GM19324 (cell line): ENCODE data around the gene MEGF11.

Source experiments
- ATAC-seq: cut with Tn5 transposase; IDR thresholded peaks from one replicate; pipeline ENCODE4 v1.9.1; 2021; ENCODE audit warnings: mild to moderate bottlenecking, moderate library complexity; ENCODE audit not compliant: unreplicated experiment, low FRiP score

The MEGF11 gene

DNA sequence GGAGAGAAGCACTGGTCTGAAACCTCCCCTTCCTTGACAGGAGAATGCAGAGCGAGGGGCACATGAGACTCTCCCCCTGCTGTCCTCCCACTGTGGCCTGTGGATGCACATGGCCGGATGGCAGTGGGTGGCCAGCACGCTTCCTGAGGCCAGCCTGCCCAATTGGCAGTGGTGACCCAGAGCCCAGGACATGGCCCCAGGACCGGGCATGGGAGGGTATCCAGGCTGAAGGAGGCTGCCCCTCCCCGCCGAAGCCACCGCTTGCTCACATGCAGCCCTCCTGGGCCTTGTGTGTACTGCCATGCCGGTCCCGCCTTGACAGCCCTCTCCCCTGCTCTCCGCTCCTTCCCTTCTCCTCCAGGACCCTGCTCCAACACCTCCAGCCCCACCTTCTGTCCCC lies 100.9 kb downstream of the MEGF11 start:
- ATAC-seq: no peak

- ATAC-seq: no peak
These were observed 101.7 kb downstream of the MEGF11 start for GRCh38 chr15:66151809-66152208.

DNA sequence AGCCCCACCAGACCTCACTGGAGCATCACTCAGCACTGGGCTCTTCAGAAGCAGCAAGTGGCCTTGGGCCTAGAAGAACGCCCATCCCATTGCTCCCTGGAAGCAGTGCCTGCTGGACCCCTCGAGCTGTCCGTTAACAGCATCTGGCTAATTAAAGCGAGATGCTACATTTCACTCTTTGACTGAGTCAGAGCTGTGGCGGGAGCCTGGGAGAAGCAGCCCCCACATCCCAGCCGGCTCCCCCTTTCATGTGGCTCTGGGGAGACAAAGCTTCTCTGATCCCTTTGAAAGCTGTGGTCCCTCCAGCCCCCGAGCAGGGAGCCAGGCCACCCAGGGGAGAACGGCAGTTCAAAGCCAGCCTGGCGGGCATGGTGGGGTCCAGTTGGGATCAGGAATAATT lies 103.7 kb downstream of the MEGF11 start:
- no peak for ATAC-seq

GRCh38 chr15:66148187-66148586 lies 105.4 kb downstream of the MEGF11 start:
- ATAC-seq: no peak

GRCh38 chr15:66147440-66147839 lies 106.1 kb downstream of the MEGF11 start:
- no peak for ATAC-seq

GRCh38 chr15:66145726-66146182 lies 107.8 kb downstream of the MEGF11 start:
- ATAC-seq: no peak

DNA sequence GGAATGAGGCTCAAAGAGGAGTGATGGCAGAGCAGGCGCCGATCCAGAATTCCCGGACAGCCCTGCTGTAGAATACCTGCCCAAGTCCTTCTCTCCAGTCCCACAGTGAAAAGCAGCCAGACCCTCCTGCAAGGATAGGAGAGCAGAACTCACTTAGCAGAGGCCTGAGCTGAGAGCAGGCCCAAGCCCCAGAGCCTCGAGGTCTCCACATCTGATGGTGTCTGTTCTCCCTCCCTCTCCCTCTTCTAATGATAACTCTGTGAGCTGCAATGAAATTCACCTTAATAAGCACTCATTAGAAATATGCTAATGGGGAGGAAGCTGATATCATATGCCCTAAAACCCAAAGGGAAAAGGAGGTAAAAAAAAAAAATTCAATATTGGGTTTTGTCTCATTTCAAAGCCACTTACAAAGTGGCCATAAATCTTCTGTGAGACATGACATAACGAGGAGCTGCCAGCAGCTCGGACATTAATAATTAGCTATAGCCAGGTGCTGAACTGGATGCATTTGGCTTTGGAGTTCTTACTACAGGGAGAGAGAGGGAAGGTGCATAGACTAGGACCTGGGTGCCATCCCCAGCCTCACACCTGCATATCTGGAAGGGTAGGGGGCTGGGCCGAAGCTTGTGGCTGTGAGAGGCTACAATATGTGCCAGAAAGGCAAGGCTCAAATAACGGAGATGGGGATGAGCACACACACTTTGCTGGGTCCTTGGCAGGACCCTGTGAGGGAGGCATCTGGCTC lies 108.4 kb downstream of the MEGF11 start:
- ATAC-seq: no peak

DNA sequence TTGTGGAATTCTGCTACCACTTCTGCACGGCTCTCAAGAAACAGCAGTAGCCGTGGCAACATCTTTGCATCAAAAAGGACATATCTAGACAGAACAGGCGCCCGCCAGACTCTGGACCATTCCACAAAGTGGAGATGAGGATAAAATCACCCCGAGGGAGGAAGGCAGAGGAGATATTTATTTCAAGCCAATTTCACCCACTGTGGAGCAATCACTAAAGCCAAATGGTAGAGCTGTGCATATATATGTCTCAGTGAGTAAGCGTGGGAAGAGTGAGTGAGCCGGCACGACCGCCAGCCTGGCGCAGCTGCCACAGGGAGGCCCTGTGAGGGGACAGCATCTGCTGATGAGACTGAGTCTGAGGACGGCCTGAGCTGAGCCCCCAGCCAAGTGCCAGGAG lies 111.3 kb downstream of the MEGF11 start:
- no peak for ATAC-seq

DNA sequence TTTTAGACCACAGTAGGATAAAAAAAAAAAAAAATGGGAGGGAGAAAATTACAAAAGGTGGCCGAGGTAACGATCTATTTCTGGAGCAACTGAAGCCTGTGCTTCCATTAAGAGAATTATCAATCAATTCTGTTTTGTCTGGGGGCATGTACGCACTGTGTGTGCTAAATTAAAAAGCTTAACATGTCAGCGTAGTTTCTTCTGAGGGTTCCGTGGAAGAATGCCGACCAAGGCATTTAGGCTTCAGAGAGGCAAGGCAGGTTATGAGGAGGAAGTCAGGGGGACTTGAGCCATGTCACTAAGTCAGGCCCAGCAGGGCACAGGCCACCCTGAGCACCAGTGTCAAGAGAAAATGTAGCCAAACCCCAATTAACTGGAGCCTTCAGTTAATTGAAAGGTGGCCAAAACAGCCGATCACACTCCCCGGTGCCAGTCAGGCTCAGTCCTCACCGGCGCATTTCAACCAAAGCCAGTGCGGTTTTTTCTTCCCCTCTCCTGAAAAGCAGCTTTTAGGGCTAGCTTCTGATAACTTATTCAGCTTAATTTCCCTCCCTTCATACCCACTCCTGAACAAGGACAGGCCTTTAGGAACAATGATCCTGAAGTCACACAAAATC lies 113.9 kb downstream of the MEGF11 start:
- no peak for ATAC-seq

- no peak for ATAC-seq
These were observed 114.5 kb downstream of the MEGF11 start for GRCh38 chr15:66138892-66139590.

DNA sequence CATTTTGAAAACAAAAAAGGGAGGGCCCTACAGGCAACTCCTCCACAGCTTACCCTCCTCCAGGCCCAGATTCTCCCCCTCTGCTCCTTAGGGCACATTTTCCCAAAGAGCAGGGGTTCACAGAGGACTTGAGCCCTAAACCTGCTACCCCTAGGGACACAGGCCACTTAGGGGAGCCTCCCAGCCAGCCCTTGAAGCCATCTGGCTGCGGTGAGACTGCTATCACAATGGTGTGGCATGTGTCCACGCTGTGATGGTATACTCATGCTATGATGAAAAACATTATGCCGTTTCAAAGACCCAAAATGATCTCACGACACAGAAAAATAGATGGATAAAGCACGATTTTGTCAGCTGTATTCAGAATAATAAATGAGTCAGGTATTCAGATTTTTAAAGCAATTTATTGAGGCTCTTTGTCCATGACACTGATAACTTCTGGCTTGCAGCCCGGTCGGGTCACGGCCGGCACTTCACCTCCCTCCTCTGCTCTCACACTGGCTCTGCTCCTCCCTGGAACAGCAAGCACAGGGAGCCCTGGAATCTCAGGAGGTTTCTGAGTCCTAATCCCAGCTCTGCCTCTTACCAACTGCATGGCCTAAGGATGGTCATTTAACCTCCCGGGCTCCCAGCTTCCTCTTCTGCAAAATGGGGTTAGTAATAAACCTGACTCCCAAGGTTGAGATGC lies 115.3 kb downstream of the MEGF11 start:
- ATAC-seq: no peak

- no peak for ATAC-seq
These were observed 116.6 kb downstream of the MEGF11 start for GRCh38 chr15:66136948-66137347.

- ATAC-seq: no peak
These were observed 117.9 kb downstream of the MEGF11 start for GRCh38 chr15:66135664-66136063.

DNA sequence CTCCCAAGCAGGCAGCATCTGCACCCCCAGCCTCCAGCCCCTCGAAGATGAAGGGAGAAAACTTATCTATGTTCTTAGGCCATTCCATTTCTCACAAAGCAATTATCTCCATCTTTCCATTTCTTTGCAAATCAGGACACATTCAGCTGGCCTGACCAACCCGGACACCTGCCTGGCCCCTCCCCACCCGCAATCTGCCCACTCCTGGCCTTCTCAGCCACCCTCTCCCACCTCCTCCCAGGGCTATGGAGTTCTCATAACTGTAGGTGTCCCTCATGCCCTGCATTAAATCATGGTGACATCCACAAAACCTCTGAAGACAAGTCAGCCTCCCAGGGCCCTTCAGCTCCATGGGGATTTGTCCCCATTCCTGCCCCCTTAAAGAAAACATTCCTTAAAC lies 119.3 kb downstream of the MEGF11 start:
- no peak for ATAC-seq

- ATAC-seq: no peak
These were observed 120.2 kb downstream of the MEGF11 start for GRCh38 chr15:66133247-66133885.

- no peak for ATAC-seq
These were observed 121.2 kb downstream of the MEGF11 start for GRCh38 chr15:66132251-66132816.

GRCh38 chr15:66131831-66132230 lies 121.7 kb downstream of the MEGF11 start:
- no peak for ATAC-seq

- ATAC-seq: no peak
These were observed 122.3 kb downstream of the MEGF11 start for GRCh38 chr15:66131200-66131599.

- ATAC-seq: no peak
These were observed 123.0 kb downstream of the MEGF11 start for GRCh38 chr15:66130496-66131034.

- no peak for ATAC-seq
These were observed 124.0 kb downstream of the MEGF11 start for GRCh38 chr15:66129586-66129985.
